ENCODE results near the gene FOXD4L3. TPM values are rescaled to one million over a fixed set of nuclear protein-coding genes. Genes with fewer than 3 reads are reported as not detected.
"Not testable (repeated sequence)": the region's sequence is repeated elsewhere in the genome, so short reads cannot be mapped to it uniquely, and the experiment has no call there.

Gene FOXD4L3
- total and polyA plus RNA-seq, 2 donors (not counting 1 experiment from before 2014, with no cell fraction given): 0.22 TPM; not detected in 1

GRCh38 chr9:68324518-68324917, 21.9 kb downstream of the FOXD4L3 start:
- H3K9me3 ChIP-seq (ENCODE audit: control extremely low read depth in 1 of 3, control insufficient read depth in 2 of 3, insufficient read depth in 1 of 3, low read length in 2 of 3); H4K20me1 ChIP-seq (ENCODE audit: control insufficient read depth, insufficient read depth, low read length, poor library complexity, severe bottlenecking); H3K27me3 Mint-ChIP-seq; H3K4me1 ChIP-seq (ENCODE audit: control insufficient read depth in 2 of 2, insufficient read depth in 2 of 2, low read length in 2 of 2); DNase-seq; H3K36me3 ChIP-seq (replicated peaks in 1 of 2; ENCODE audit: control extremely low read depth in 1 of 2, control insufficient read depth in 1 of 2, extremely low read depth in 1 of 2, insufficient read depth in 2 of 2, low read length in 1 of 2); H3K9ac ChIP-seq (ENCODE audit: low read length); H3K4me2 ChIP-seq (replicated peaks; ENCODE audit: low read depth, low read length, poor library complexity, severe bottlenecking); H3K9me3 Mint-ChIP-seq (ENCODE audit: insufficient read depth); H3K27ac Mint-ChIP-seq; POLR2A ChIA-PET; CTCF ChIA-PET; H3K4me1 Mint-ChIP-seq; H3K27me3 ChIP-seq (replicated peaks in 1 of 4; ENCODE audit: control extremely low read depth in 1 of 4, control insufficient read depth in 3 of 4, insufficient read depth in 4 of 4, low read length in 3 of 4); H3K4me3 ChIP-seq (ENCODE audit: control extremely low read depth in 1 of 5, extremely low read depth in 1 of 5, insufficient read depth in 1 of 5, low read depth in 2 of 5, low read length in 4 of 5); ATAC-seq (ENCODE audit: low read depth); H3K27ac ChIP-seq (ENCODE audit: low read length in 2 of 2); intact Hi-C loops (cut with micrococcal nuclease); H2AFZ ChIP-seq (ENCODE audit: insufficient read depth, low read depth, low read length, poor library complexity, severe bottlenecking); H3K79me2 ChIP-seq (ENCODE audit: control insufficient read depth, insufficient read depth, low read length); H3K4me3 Mint-ChIP-seq: not testable (repeated sequence)
- WGBS (ENCODE audit: insufficient coverage): no CpG with 5 or more reads among the region's 20 CpGs

DNA sequence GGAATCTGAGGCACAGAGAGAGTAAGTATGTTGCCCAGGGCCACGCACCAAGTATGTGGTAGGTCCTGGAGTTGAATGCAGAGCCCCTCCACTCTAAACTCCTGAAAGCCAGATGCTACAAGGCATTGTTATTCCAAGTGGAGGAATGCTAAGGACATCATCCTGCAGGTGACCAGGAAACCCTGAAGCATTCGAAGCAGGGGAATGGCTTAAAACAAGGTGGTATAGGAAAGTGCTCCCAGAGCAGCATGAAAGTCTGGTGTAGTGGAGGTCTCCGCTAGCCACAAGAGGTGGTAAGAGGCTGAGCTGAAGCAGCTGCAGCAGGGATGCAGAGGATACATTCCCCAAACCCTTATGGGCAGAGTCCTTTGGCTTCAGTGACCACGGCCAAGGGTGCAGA, 26.4 kb downstream of the FOXD4L3 start:
- H3K4me3 Mint-ChIP-seq; H3K9ac ChIP-seq (ENCODE audit: low read length); H3K79me2 ChIP-seq (ENCODE audit: control insufficient read depth, insufficient read depth, low read length); H3K27me3 Mint-ChIP-seq; POLR2A ChIA-PET; H3K4me3 ChIP-seq (ENCODE audit: control extremely low read depth in 1 of 5, extremely low read depth in 1 of 5, insufficient read depth in 1 of 5, low read depth in 2 of 5, low read length in 4 of 5); ATAC-seq (ENCODE audit: low read depth); H3K27me3 ChIP-seq (replicated peaks in 1 of 4; ENCODE audit: control extremely low read depth in 1 of 4, control insufficient read depth in 3 of 4, insufficient read depth in 4 of 4, low read length in 3 of 4); H4K20me1 ChIP-seq (ENCODE audit: control insufficient read depth, insufficient read depth, low read length, poor library complexity, severe bottlenecking); H3K4me2 ChIP-seq (replicated peaks; ENCODE audit: low read depth, low read length, poor library complexity, severe bottlenecking); intact Hi-C loops (cut with micrococcal nuclease); H3K9me3 ChIP-seq (ENCODE audit: control extremely low read depth in 1 of 3, control insufficient read depth in 2 of 3, insufficient read depth in 1 of 3, low read length in 2 of 3); H3K9me3 Mint-ChIP-seq (ENCODE audit: insufficient read depth); H3K27ac ChIP-seq (ENCODE audit: low read length in 2 of 2); H3K4me1 Mint-ChIP-seq; DNase-seq; H3K36me3 ChIP-seq (replicated peaks in 1 of 2; ENCODE audit: control extremely low read depth in 1 of 2, control insufficient read depth in 1 of 2, extremely low read depth in 1 of 2, insufficient read depth in 2 of 2, low read length in 1 of 2); CTCF ChIA-PET; H2AFZ ChIP-seq (ENCODE audit: insufficient read depth, low read depth, low read length, poor library complexity, severe bottlenecking); H3K4me1 ChIP-seq (ENCODE audit: control insufficient read depth in 2 of 2, insufficient read depth in 2 of 2, low read length in 2 of 2); H3K27ac Mint-ChIP-seq: not testable (repeated sequence)
- 60% methylated on average over 1 of the region's 4 CpGs for WGBS (ENCODE audit: insufficient coverage)

DNA sequence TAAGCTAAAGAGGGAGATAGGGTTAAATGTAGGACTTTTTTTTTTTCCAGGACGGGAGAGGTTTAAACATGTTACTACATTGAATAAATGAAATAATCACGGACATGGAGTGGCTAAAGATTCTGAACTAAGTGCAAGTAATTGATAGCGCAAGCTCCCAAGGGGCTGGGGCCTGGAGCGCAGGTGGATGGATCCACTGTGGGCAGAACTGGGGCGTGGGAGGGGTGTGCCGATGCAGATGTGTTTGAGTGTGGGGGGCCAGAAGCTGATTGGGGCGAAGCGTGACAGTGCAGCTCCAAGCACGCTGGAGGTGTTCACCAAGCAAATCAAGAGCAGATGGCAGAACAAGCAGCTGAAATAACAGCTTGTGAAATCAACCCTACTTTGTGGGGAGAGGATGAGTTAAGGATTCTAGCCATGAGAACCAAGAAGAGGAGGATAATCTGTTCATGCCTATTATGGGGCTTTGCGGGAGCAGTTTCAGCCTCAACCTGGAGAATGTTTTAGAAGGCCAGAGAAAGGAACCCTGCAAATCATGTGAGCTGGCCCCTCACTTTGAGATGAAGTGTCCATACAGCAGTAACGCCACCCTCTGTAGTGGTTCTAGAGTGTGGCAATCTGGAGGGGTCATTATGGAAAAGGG, 28.0 kb downstream of the FOXD4L3 start:
- H3K79me2 ChIP-seq (ENCODE audit: control insufficient read depth, insufficient read depth, low read length); intact Hi-C loops (cut with micrococcal nuclease); H3K4me2 ChIP-seq (replicated peaks; ENCODE audit: low read depth, low read length, poor library complexity, severe bottlenecking); H3K9ac ChIP-seq (ENCODE audit: low read length); H3K27ac ChIP-seq (ENCODE audit: low read length in 2 of 2); H3K27ac Mint-ChIP-seq; H3K27me3 ChIP-seq (replicated peaks in 1 of 4; ENCODE audit: control extremely low read depth in 1 of 4, control insufficient read depth in 3 of 4, insufficient read depth in 4 of 4, low read length in 3 of 4); H4K20me1 ChIP-seq (ENCODE audit: control insufficient read depth, insufficient read depth, low read length, poor library complexity, severe bottlenecking); POLR2A ChIA-PET; CTCF ChIA-PET; DNase-seq; H3K9me3 ChIP-seq (ENCODE audit: control extremely low read depth in 1 of 3, control insufficient read depth in 2 of 3, insufficient read depth in 1 of 3, low read length in 2 of 3); H3K9me3 Mint-ChIP-seq (ENCODE audit: insufficient read depth); ATAC-seq (ENCODE audit: low read depth); H3K4me3 ChIP-seq (ENCODE audit: control extremely low read depth in 1 of 5, extremely low read depth in 1 of 5, insufficient read depth in 1 of 5, low read depth in 2 of 5, low read length in 4 of 5); H2AFZ ChIP-seq (ENCODE audit: insufficient read depth, low read depth, low read length, poor library complexity, severe bottlenecking); H3K27me3 Mint-ChIP-seq; H3K4me3 Mint-ChIP-seq; H3K4me1 ChIP-seq (ENCODE audit: control insufficient read depth in 2 of 2, insufficient read depth in 2 of 2, low read length in 2 of 2); H3K4me1 Mint-ChIP-seq; H3K36me3 ChIP-seq (replicated peaks in 1 of 2; ENCODE audit: control extremely low read depth in 1 of 2, control insufficient read depth in 1 of 2, extremely low read depth in 1 of 2, insufficient read depth in 2 of 2, low read length in 1 of 2): not testable (repeated sequence)
- no CpG with 5 or more reads among the region's 11 CpGs for WGBS (ENCODE audit: insufficient coverage)

- CTCF ChIA-PET; H3K4me1 ChIP-seq (ENCODE audit: control insufficient read depth in 2 of 2, insufficient read depth in 2 of 2, low read length in 2 of 2); ATAC-seq (ENCODE audit: low read depth); H3K27me3 ChIP-seq (replicated peaks in 1 of 4; ENCODE audit: control extremely low read depth in 1 of 4, control insufficient read depth in 3 of 4, insufficient read depth in 4 of 4, low read length in 3 of 4); H3K27ac Mint-ChIP-seq; H2AFZ ChIP-seq (ENCODE audit: insufficient read depth, low read depth, low read length, poor library complexity, severe bottlenecking); H3K27ac ChIP-seq (ENCODE audit: low read length in 2 of 2); H3K9me3 Mint-ChIP-seq (ENCODE audit: insufficient read depth); DNase-seq; H3K4me1 Mint-ChIP-seq; H3K4me3 Mint-ChIP-seq; H3K9ac ChIP-seq (ENCODE audit: low read length); intact Hi-C loops (cut with micrococcal nuclease); POLR2A ChIA-PET; H3K36me3 ChIP-seq (replicated peaks in 1 of 2; ENCODE audit: control extremely low read depth in 1 of 2, control insufficient read depth in 1 of 2, extremely low read depth in 1 of 2, insufficient read depth in 2 of 2, low read length in 1 of 2); H3K9me3 ChIP-seq (ENCODE audit: control extremely low read depth in 1 of 3, control insufficient read depth in 2 of 3, insufficient read depth in 1 of 3, low read length in 2 of 3); H3K4me2 ChIP-seq (replicated peaks; ENCODE audit: low read depth, low read length, poor library complexity, severe bottlenecking); H3K4me3 ChIP-seq (ENCODE audit: control extremely low read depth in 1 of 5, extremely low read depth in 1 of 5, insufficient read depth in 1 of 5, low read depth in 2 of 5, low read length in 4 of 5); H3K27me3 Mint-ChIP-seq; H4K20me1 ChIP-seq (ENCODE audit: control insufficient read depth, insufficient read depth, low read length, poor library complexity, severe bottlenecking); H3K79me2 ChIP-seq (ENCODE audit: control insufficient read depth, insufficient read depth, low read length): not testable (repeated sequence)
- no CpG with 5 or more reads among the region's 1 CpG for WGBS (ENCODE audit: insufficient coverage)
Observed at GRCh38 chr9:68332122-68332521, 29.5 kb downstream of the FOXD4L3 start.
